ENCODE data around the gene TNPO3.
"Not testable (repeated sequence)": the region's sequence is repeated elsewhere in the genome, so short reads cannot be mapped to it uniquely, and the experiment has no call there.

The TNPO3 gene

GRCh38 chr7:128920913-128921582 is 133.9 kb downstream of the TNPO3 start:
- DNase-seq (ENCODE audit: low spot score) = no peak

GRCh38 chr7:128919881-128920799 is 134.8 kb downstream of the TNPO3 start:
- DNase-seq (ENCODE audit: low spot score) = no peak

- no peak for DNase-seq (ENCODE audit: low spot score)
Observed at GRCh38 chr7:128919241-128919640, 135.7 kb downstream of the TNPO3 start.

- no peak for DNase-seq (ENCODE audit: low spot score)
Observed at GRCh38 chr7:128918016-128918665, 136.8 kb downstream of the TNPO3 start.

GRCh38 chr7:128917122-128917521 is 137.8 kb downstream of the TNPO3 start:
- DNase-seq (ENCODE audit: low spot score) = no peak

- no peak for DNase-seq (ENCODE audit: low spot score)
Observed at GRCh38 chr7:128916643-128916915, 138.3 kb downstream of the TNPO3 start.

GRCh38 chr7:128915841-128916642 is 138.9 kb downstream of the TNPO3 start:
- no peak for DNase-seq (ENCODE audit: low spot score)

- no peak for DNase-seq (ENCODE audit: low spot score)
Observed at GRCh38 chr7:128915271-128915819, 139.6 kb downstream of the TNPO3 start.

- DNase-seq (ENCODE audit: low spot score) = no peak
Observed at GRCh38 chr7:128914566-128915151, 140.3 kb downstream of the TNPO3 start.

- DNase-seq (ENCODE audit: low spot score) = no peak
Observed at GRCh38 chr7:128913870-128914565, 140.9 kb downstream of the TNPO3 start.

GRCh38 chr7:128912709-128913495 is 142.0 kb downstream of the TNPO3 start:
- not testable (repeated sequence) for DNase-seq (ENCODE audit: low spot score)

- no peak for DNase-seq (ENCODE audit: low spot score)
Observed at GRCh38 chr7:128912281-128912680, 142.6 kb downstream of the TNPO3 start.

- DNase-seq (ENCODE audit: low spot score) = no peak
Observed at GRCh38 chr7:128911423-128912031, 143.4 kb downstream of the TNPO3 start.

- no peak for DNase-seq (ENCODE audit: low spot score)
Observed at GRCh38 chr7:128910569-128910945, 144.4 kb downstream of the TNPO3 start, which contains the start of gene KCP. KCP (minus strand) TSS chr7:128910709; CDS start chr7:128910676, 33 bp downstream.

- DNase-seq (ENCODE audit: low spot score) = peak; percentile 62
Observed at GRCh38 chr7:128909625-128910568, 145.0 kb downstream of the TNPO3 start.

GRCh38 chr7:128908750-128909624 is 145.9 kb downstream of the TNPO3 start:
- no peak for DNase-seq (ENCODE audit: low spot score)

All from HuH-7 (cell line).